ENCODE results near the gene POPDC3.

POPDC3 gene

GRCh38 chr6:105191351-105191750 is 11.5 kb upstream of the POPDC3 start:
- H3K9me2 ChIP-seq (replicated peaks; ENCODE audit: insufficient read depth, low read length), result no peaks in the 10 kb centered on the region
- H3K4me3 ChIP-seq (ENCODE audit: insufficient read depth, low read length, poor library complexity, severe bottlenecking), result no peak overlapping the region
- no peaks in the 10 kb centered on the region for H3K79me2 ChIP-seq (ENCODE audit: insufficient read depth, low read length)
- no peaks in the 10 kb centered on the region for H3K9me3 ChIP-seq (ENCODE audit: insufficient read depth, low read length)
- H3K9ac ChIP-seq (ENCODE audit: low read length), result no peak overlapping the region
- H3K27ac ChIP-seq (ENCODE audit: low read depth, low read length), result no peak overlapping the region
- H2AFZ ChIP-seq (ENCODE audit: low read depth, low read length, severe bottlenecking), result no peak overlapping the region
- no peak for TF ChIP-seq CTCF (IDR thresholded peaks at IDR 0.05; ENCODE audit: insufficient read depth, low read length, poor library complexity, severe bottlenecking)
- TF ChIP-seq EZH2phosphoT487 (conservative IDR thresholded peaks at IDR 0.05; ENCODE audit: low read length), result no peak
- H3F3A ChIP-seq (ENCODE audit: insufficient read depth), result no peaks in the 10 kb centered on the region
- H3K4me2 ChIP-seq (ENCODE audit: low read depth, low read length, poor library complexity, severe bottlenecking), result no peak overlapping the region
- no peaks in the 10 kb centered on the region for H4K20me1 ChIP-seq (ENCODE audit: low read depth, low read length)
- H3K27me3 ChIP-seq (ENCODE audit: low read length), result no peaks in the 10 kb centered on the region
- no peaks in the 10 kb centered on the region for H3K36me3 ChIP-seq (ENCODE audit: low read length)

GRCh38 chr6:105189026-105189820 is 9.4 kb upstream of the POPDC3 start:
- no peak overlapping the region for H3K4me3 ChIP-seq (ENCODE audit: insufficient read depth, low read length, poor library complexity, severe bottlenecking)
- TF ChIP-seq EZH2phosphoT487 (conservative IDR thresholded peaks at IDR 0.05; ENCODE audit: low read length) (no peak), CTCF (IDR thresholded peaks at IDR 0.05; ENCODE audit: insufficient read depth, low read length, poor library complexity, severe bottlenecking) (no peak)

GRCh38 chr6:105188251-105188650 is 8.4 kb upstream of the POPDC3 start:
- Histone ChIP-seq H3K9me2 (replicated peaks; ENCODE audit: insufficient read depth, low read length) (no peaks in the 10 kb centered on the region), H3K4me3 (ENCODE audit: insufficient read depth, low read length, poor library complexity, severe bottlenecking) (no peak overlapping the region), H3K4me2 (ENCODE audit: low read depth, low read length, poor library complexity, severe bottlenecking) (no peak overlapping the region), H3F3A (ENCODE audit: insufficient read depth) (no peaks in the 10 kb centered on the region), H3K27me3 (ENCODE audit: low read length) (no peaks in the 10 kb centered on the region), H3K9ac (ENCODE audit: low read length) (no peak overlapping the region), H3K79me2 (ENCODE audit: insufficient read depth, low read length) (no peaks in the 10 kb centered on the region), H3K27ac (ENCODE audit: low read depth, low read length) (no peak overlapping the region), H4K20me1 (ENCODE audit: low read depth, low read length) (no peaks in the 10 kb centered on the region), H3K9me3 (ENCODE audit: insufficient read depth, low read length) (no peaks in the 10 kb centered on the region), H2AFZ (ENCODE audit: low read depth, low read length, severe bottlenecking) (no peak overlapping the region), H3K36me3 (ENCODE audit: low read length) (no peaks in the 10 kb centered on the region)
- TF ChIP-seq EZH2phosphoT487 (conservative IDR thresholded peaks at IDR 0.05; ENCODE audit: low read length), result no peak
- no peak for TF ChIP-seq CTCF (IDR thresholded peaks at IDR 0.05; ENCODE audit: insufficient read depth, low read length, poor library complexity, severe bottlenecking)

More at GRCh38 chr6:105189026-105189820, 9.4 kb upstream of the POPDC3 start:
- no peaks in the 10 kb centered on the region for H3K9me3 ChIP-seq (ENCODE audit: insufficient read depth, low read length)
- H2AFZ ChIP-seq (ENCODE audit: low read depth, low read length, severe bottlenecking), result no peak overlapping the region
- no peak overlapping the region for H3K27ac ChIP-seq (ENCODE audit: low read depth, low read length)
- no peaks in the 10 kb centered on the region for H3F3A ChIP-seq (ENCODE audit: insufficient read depth)
- H3K27me3 ChIP-seq (ENCODE audit: low read length), result no peaks in the 10 kb centered on the region
- no peak overlapping the region for H3K4me2 ChIP-seq (ENCODE audit: low read depth, low read length, poor library complexity, severe bottlenecking)
- H3K36me3 ChIP-seq (ENCODE audit: low read length), result no peaks in the 10 kb centered on the region
- H3K9ac ChIP-seq (ENCODE audit: low read length), result no peak overlapping the region
- H4K20me1 ChIP-seq (ENCODE audit: low read depth, low read length), result no peaks in the 10 kb centered on the region
- H3K79me2 ChIP-seq (ENCODE audit: insufficient read depth, low read length), result no peaks in the 10 kb centered on the region
- H3K9me2 ChIP-seq (replicated peaks; ENCODE audit: insufficient read depth, low read length), result no peaks in the 10 kb centered on the region

Measured in SU-DHL-6 (cell line).